ENCODE results near the gene RSPRY1. TPM values are rescaled to one million over a fixed set of nuclear protein-coding genes. Genes with fewer than 3 reads are reported as not detected.

The RSPRY1 gene
- total RNA-seq, 4 donors from 2014 or later = 28.2 to 31.8 (median 29.5) TPM

GRCh38 chr16:57283959-57284208 lies 97.8 kb downstream of the RSPRY1 start:
- peak; percentile 15 for ATAC-seq
- Histone ChIP-seq H3K27me3 (peaks cover 35% of the 10 kb centered on the region), H3K36me3 (no peaks in the 10 kb centered on the region), H3K27ac (peak overlapping the region in 2 of 4 donors; percentile 14 to 60), H3K4me1 (peaks cover 0 to 16% (median 3%) of the 10 kb centered on the region in 3 donors), H3K9me3 (no peaks in the 10 kb centered on the region), H3K4me3 (peak overlapping the region in 1 of 2 donors; percentile 63)
- 10% methylated on average over 8 of the region's 14 CpGs; no CpG with 5 or more reads in 1 of the 2 donors for WGBS, 2 donors (ENCODE audit: low coverage in 1 of 2)
- TF ChIP-seq, protein P1, sequence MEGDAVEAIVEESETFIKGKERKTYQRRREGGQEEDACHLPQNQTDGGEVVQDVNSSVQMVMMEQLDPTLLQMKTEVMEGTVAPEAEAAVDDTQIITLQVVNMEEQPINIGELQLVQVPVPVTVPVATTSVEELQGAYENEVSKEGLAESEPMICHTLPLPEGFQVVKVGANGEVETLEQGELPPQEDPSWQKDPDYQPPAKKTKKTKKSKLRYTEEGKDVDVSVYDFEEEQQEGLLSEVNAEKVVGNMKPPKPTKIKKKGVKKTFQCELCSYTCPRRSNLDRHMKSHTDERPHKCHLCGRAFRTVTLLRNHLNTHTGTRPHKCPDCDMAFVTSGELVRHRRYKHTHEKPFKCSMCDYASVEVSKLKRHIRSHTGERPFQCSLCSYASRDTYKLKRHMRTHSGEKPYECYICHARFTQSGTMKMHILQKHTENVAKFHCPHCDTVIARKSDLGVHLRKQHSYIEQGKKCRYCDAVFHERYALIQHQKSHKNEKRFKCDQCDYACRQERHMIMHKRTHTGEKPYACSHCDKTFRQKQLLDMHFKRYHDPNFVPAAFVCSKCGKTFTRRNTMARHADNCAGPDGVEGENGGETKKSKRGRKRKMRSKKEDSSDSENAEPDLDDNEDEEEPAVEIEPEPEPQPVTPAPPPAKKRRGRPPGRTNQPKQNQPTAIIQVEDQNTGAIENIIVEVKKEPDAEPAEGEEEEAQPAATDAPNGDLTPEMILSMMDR (IDR thresholded peaks at IDR 0.05) = no peak
- TF ChIP-seq POLR2AphosphoS5 (IDR thresholded peaks at IDR 0.05) (no peak), EP300 (IDR thresholded peaks at IDR 0.05) (no peak), POLR2A (IDR thresholded peaks at IDR 0.05) (no peak)

DNA sequence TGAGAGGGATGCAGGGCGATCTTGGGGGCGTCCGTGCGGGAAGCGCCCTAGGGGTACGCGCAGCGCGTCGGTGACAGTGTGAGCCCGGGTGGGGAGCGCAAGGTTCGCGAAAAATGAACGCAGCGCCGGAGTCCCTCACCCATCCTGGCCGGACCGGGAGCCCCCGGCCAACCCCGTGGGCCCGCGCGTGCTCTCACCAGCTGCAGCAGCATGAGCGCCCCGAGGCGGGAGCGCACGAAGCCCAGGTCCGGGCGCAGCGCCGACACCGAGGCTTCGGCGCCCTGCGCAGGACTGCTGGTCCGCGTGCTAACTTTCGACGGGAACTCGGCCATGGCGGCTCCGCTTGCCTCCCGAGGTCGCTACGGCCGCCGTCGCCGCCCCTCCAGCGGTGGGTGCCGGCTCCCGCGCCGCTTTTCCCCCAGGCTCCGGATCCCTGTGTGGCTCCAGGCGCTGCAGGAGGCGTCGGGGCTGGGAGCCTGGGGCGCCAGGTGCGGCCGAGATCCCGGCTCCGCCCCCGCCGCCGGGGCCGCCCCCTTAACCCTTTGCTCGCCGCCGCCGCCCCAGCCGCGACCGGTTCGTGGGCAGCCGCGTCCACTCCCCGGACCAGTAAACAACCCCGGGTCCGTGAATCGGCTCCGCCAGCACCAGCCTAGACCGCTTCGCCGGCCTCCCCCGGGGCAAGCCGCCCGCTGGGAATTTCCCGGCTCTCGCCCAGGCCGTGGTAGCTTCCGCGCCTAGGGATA lies 98.3 kb downstream of the RSPRY1 start, which contains the start of gene PLLP:
PLLP (minus strand) TSS at position 464 of the 743 bp plus-strand sequence; CDS start at position 332, 132 bp downstream.
- Histone ChIP-seq H3K27me3 (peaks cover 35% of the 10 kb centered on the region), H3K27ac (peak within 1 kb of the TSS in 2 of 4 donors; percentile 14 to 60), H3K4me3 (peak within 1 kb of the TSS; percentile 26 to 63), H3K4me1 (peaks cover 0 to 16% (median 3%) of the 10 kb centered on the region in 3 donors), H3K9me3 (no peaks in the 10 kb centered on the region), H3K36me3 (no peaks in the 10 kb centered on the region)
- TF ChIP-seq POLR2A (IDR thresholded peaks at IDR 0.05) (peak in 1 of 2 donors; percentile 10), EP300 (IDR thresholded peaks at IDR 0.05) (no peak)
- peak; percentile 61 for ATAC-seq
- WGBS, 2 donors (ENCODE audit: low coverage in 1 of 2) = 0% methylated on average over 2 of the region's 95 CpGs; no CpG with 5 or more reads in 1 of the 2 donors

GRCh38 chr16:57284952-57285363 lies 98.8 kb downstream of the RSPRY1 start:
- Histone ChIP-seq H3K27ac (peak overlapping the region in 1 of 4 donors; percentile 60), H3K4me3 (peak overlapping the region; percentile 26 to 63), H3K36me3 (no peaks in the 10 kb centered on the region), H3K4me1 (peaks cover 0 to 16% (median 3%) of the 10 kb centered on the region in 3 donors), H3K27me3 (peaks cover 35% of the 10 kb centered on the region), H3K9me3 (no peaks in the 10 kb centered on the region)
- 31 to 36% methylated on average over 8 to 9 of the region's 22 CpGs for WGBS, 2 donors (ENCODE audit: low coverage in 1 of 2)
- ATAC-seq = no peak
- TF ChIP-seq EP300 (IDR thresholded peaks at IDR 0.05) = no peak
- no peak for TF ChIP-seq POLR2AphosphoS5 (IDR thresholded peaks at IDR 0.05)
- TF ChIP-seq, protein P1 (IDR thresholded peaks at IDR 0.05) = no peak
- no peak for TF ChIP-seq POLR2A (IDR thresholded peaks at IDR 0.05)

DNA sequence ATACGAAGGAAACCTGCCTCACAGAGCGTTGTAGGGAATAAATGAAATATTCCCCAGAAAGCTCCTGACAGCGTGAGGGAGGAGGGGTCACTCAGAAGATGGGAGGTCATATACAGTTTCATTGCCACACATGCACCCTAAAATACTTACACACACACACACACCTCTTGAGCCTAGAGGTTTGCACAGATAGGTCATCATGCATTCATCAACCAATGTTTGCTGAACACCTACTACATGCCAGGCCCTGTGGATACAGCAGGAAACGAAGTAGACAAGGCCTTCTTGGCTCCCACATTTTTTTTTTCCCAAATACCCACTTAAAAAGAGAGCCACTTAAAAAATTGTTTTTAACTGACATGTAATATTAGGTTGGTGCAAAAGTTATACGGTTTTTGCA lies 99.2 kb downstream of the RSPRY1 start:
- TF ChIP-seq EP300 (IDR thresholded peaks at IDR 0.05) (no peak), POLR2A (IDR thresholded peaks at IDR 0.05) (no peak), POLR2AphosphoS5 (IDR thresholded peaks at IDR 0.05) (no peak)
- TF ChIP-seq, protein P1 (IDR thresholded peaks at IDR 0.05) = no peak
- 90 to 95% methylated on average over 5 of the region's 5 CpGs for WGBS, 2 donors (ENCODE audit: low coverage in 1 of 2)
- H3K27ac ChIP-seq = no peak overlapping the region
- H3K4me3 ChIP-seq = no peak overlapping the region
- H3K27me3 ChIP-seq = peaks cover 35% of the 10 kb centered on the region
- H3K36me3 ChIP-seq = no peaks in the 10 kb centered on the region
- ATAC-seq = no peak
- no peaks in the 10 kb centered on the region for H3K9me3 ChIP-seq
- peaks cover 0 to 16% (median 3%) of the 10 kb centered on the region in 3 donors for H3K4me1 ChIP-seq

DNA sequence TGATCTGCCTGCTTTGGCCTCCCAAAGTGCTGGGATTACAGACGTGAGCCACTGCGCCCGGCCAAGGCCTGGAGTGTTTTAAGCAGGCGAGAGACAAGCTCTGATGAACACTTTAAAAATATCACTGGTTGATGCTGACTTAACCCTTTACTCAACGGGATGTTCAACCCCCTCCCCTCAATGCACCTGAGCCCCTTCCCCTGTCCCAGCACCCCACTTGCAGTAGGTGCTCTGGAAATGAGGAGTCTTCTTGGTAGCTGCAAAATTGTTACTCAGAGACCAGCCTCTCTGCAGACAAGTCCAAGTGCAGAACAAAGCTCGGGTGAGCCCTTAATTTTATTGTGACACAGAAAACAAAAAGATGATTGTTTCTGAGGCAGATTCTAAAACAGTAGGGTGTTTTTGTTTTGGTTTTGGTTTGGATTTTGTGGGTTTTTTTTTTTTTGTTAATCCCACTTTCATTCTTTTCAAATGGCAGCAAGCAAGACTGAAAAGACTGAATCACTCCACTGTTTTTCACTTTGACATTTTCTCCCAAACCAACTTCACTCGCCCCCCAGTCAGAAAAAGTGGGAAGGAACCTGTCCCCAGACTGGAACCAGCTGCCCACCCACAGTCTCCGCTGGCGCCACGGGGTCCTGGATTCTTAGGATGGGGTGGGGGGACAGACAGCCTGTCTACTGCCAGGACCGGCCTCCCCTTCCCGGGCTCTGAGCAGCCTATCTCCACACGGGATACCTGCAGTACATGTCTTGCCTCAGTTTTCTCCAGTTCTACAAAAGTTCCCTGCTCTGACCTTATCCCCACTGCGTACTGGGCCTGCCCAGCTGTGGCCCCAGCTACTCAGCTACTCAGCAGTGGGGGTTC lies 103.5 kb downstream of the RSPRY1 start:
- 51 to 61% methylated on average over 8 to 9 of the region's 14 CpGs for WGBS, 2 donors (ENCODE audit: low coverage in 1 of 2)
- Histone ChIP-seq H3K36me3 (no peaks in the 10 kb centered on the region), H3K4me1 (peaks cover 0 to 5% (median 0%) of the 10 kb centered on the region in 3 donors), H3K27me3 (peaks cover 12% of the 10 kb centered on the region), H3K4me3 (no peak overlapping the region), H3K27ac (peak overlapping the region in 1 of 4 donors; percentile 36), H3K9me3 (no peaks in the 10 kb centered on the region)
- no peak for ATAC-seq
- TF ChIP-seq, protein P1 (IDR thresholded peaks at IDR 0.05) = no peak
- no peak for TF ChIP-seq EP300 (IDR thresholded peaks at IDR 0.05)

Measured in gastroesophageal sphincter (tissue), 4 donors.